Stomach (tissue), 9 donors: ENCODE measurements around the gene CERT1. TPM values are rescaled to one million over a fixed set of nuclear protein-coding genes. Genes with fewer than 3 reads are reported as not detected.

Experiments
- DNase-seq, 2 donors: peaks; one replicate each; pipeline versions ENCODE4 v3.0.0 to v3.0.0-alpha.2; 2013 to 2019
- H3K27ac ChIP-seq, 5 donors: fragments of 200-600 bp in 4 of 5; sonication (generic) in 4 of 5; one replicate each; pipeline ENCODE4 v1.5.1; 2013 to 2019; ENCODE audit warnings: mild to moderate bottlenecking in 1 of 5, moderate library complexity in 1 of 5
- H3K27me3 ChIP-seq, 3 donors: fragments of 200-600 bp; sonication (generic); one replicate each; pipeline ENCODE4 v1.5.1; 2017 to 2019; ENCODE audit warnings: mixed run types in 1 of 3
- H3K36me3 ChIP-seq, 4 donors: fragments of 200-600 bp; sonication (generic); 1 replicate in 3 of 4; 2 replicates in 1 of 4; pipeline ENCODE4 v1.5.1; 2016 to 2019
- H3K4me1 ChIP-seq, 4 donors: fragments of 200-600 bp; sonication (generic); one replicate each; pipeline ENCODE4 v1.5.1; 2016 to 2019
- H3K4me3 ChIP-seq, 4 donors: fragments of 200-600 bp; sonication (generic) in 3 of 4; one replicate each; pipeline ENCODE4 v1.5.1; 2016 to 2019; ENCODE audit warnings: mild to moderate bottlenecking in 1 of 4
- H3K9me3 ChIP-seq, 4 donors: fragments of 200-600 bp; sonication (generic); one replicate each; pipeline ENCODE4 v1.5.1; 2016 to 2019
- CTCF ChIP-seq, 7 experiments: fragments of 450-650 bp in 4 of 7; fragments of 200-600 bp in 3 of 7; sonication (generic) in 3 of 7; IDR thresholded peaks; one replicate each; pipeline ENCODE4 v1.5.1; 2016 to 2019; ENCODE audit warnings: antibody characterized with exemption in 7 of 7, control low read depth in 2 of 7, mild to moderate bottlenecking in 1 of 7
- EP300 ChIP-seq: sonication (generic); formaldehyde crosslinking; IDR thresholded peaks from one replicate; pipeline ENCODE4 v1.6.1; 2017; ENCODE audit warnings: antibody characterized with exemption
- POLR2A ChIP-seq, 4 donors: fragments of 450-650 bp; IDR thresholded peaks; one replicate each; pipeline ENCODE4 v1.6.1; 2016; ENCODE audit warnings: antibody characterized with exemption in 4 of 4, control low read depth in 2 of 4, mild to moderate bottlenecking in 1 of 4, moderate library complexity in 1 of 4
- POLR2AphosphoS5 ChIP-seq, 3 donors: sonication (generic); formaldehyde crosslinking; IDR thresholded peaks; one replicate each; pipeline ENCODE4 v1.6.1; 2016; ENCODE audit warnings: antibody characterized with exemption in 3 of 3
- WGBS, 5 donors: extraction: QIAGEN DNeasy Blood & Tissue Kit in 3 of 5; methylation state at CpG; one replicate each; pipeline versions ENCODE4 v1.1.5 to v1.1.7; 2013 to 2018; 5-methylcytosine and 5-hydroxymethylcytosine counted together
- intact Hi-C: fragments of 100-400 bp; cut with DNase I; formaldehyde crosslinking; loops from one replicate; pipeline ENCODE4 v1.15.1; 2023; ENCODE audit warnings: low total_unique reads
- polyA plus RNA-seq, 3 donors: library from polyadenylated mRNA; stranded (reverse); fragments of 200-250 nt; gene quantifications; one replicate each; pipeline ENCODE4 v1.2.3, GENCODE V29; 2013
- total RNA-seq, 5 donors: library from RNA; depleted of rRNA; stranded (reverse); fragments of >200 nt; gene quantifications; one replicate each; pipeline versions ENCODE4 v1.1.0 to v1.2.3, GENCODE V29; 2014 to 2016
- donor health status: healthy with polysubstance abuse.
- donor health status: Bipolar disorder and iron deficiency.
- donor health status: healthy.

The CERT1 gene
- total and polyA plus RNA-seq, 8 donors: 7.3 to 81.0 (median 28.5) TPM

DNA sequence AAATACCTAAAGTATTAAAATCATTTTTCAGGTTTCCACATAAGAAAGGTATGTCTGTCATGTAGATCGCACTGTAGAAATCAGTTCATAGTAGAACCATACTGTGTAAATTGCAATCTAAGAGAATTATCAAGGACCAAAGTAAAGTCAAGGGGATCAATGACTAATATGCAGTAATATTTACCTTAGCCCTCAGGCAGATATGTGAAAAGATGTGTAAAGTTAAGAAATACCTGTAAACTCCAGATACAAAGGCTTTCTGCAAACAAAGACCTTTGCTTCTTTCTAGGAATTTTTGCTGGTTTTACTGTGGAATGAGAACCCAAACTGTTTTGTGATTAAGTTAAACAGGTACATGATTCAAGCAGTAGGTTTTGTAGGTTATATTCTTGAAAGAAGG is 11.8 kb upstream of the CERT1 start:
- intact Hi-C loops: no loop called here
- Histone ChIP-seq H3K27me3 (no peaks in the 10 kb centered on the region), H3K4me1 (peaks cover 5 to 58% (median 25%) of the 10 kb centered on the region in 4 donors), H3K27ac (no peak overlapping the region), H3K9me3 (peaks cover 0 to 17% (median 9%) of the 10 kb centered on the region in 4 donors), H3K4me3 (no peak overlapping the region), H3K36me3 (peaks cover 0 to 10% (median 5%) of the 10 kb centered on the region in 4 donors)
- no peak for TF ChIP-seq POLR2AphosphoS5 (IDR thresholded peaks at IDR 0.05)
- TF ChIP-seq POLR2A (IDR thresholded peaks at IDR 0.05): no peak
- TF ChIP-seq EP300: no peak
- 50 to 73% (median 67%) methylated on average over 1 of the region's 1 CpG for WGBS, 5 donors
- no peak for DNase-seq

DNA sequence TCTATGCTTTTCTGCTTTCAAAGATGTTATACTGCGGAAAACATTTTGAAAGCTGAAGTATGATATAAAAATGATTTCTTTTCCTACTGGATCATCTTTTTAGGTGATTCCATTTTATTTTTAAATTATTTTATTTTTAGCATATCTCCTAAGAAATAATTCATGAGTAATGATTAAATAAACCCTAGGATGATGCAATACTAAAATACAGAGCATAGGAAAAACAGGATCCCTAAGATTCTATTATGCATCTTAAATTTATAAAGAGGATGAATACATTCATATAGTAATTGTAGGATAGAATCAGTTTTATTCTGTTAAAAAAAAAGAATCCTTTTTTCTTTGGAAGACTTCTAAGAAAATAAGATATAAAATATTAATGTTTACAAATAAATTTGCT is 11.1 kb upstream of the CERT1 start:
- Histone ChIP-seq H3K36me3 (peaks cover 0 to 10% (median 5%) of the 10 kb centered on the region in 4 donors), H3K4me3 (no peak overlapping the region), H3K27ac (no peak overlapping the region), H3K27me3 (no peaks in the 10 kb centered on the region), H3K9me3 (peaks cover 0 to 17% (median 9%) of the 10 kb centered on the region in 4 donors), H3K4me1 (peaks cover 5 to 63% (median 26%) of the 10 kb centered on the region in 4 donors)
- TF ChIP-seq EP300: no peak
- TF ChIP-seq CTCF (IDR thresholded peaks at IDR 0.05): no peak
- TF ChIP-seq POLR2A (IDR thresholded peaks at IDR 0.05): no peak
- TF ChIP-seq POLR2AphosphoS5 (IDR thresholded peaks at IDR 0.05): no peak
- 92 to 100% (median 98%) methylated on average over 1 of the region's 1 CpG for WGBS, 5 donors
- no peak for DNase-seq
- intact Hi-C loops: no loop called here

DNA sequence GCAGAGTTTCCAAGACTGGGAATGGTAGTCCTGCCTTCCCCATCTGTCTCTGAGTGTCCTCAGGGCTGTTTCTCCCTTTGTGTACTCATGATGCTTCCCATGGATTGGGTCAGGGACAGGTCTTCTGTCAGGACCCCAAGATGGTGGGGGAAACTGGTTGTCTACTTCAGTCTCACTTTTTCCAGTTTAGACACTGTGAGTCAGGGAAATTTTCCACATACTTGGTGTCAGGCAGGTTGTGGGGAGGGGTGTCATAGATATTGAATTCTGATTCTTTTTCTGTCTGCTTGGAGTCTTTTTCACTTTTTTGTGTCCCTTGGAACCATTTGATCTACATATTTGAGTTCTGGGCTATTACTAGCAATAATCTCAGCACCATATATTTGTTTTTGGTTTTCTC is 10.6 kb upstream of the CERT1 start:
- TF ChIP-seq POLR2A (IDR thresholded peaks at IDR 0.05): no peak
- no peak for TF ChIP-seq POLR2AphosphoS5 (IDR thresholded peaks at IDR 0.05)
- TF ChIP-seq CTCF (IDR thresholded peaks at IDR 0.05): no peak
- TF ChIP-seq EP300: no peak
- Histone ChIP-seq H3K27ac (no peak overlapping the region), H3K9me3 (peaks cover 0 to 17% (median 9%) of the 10 kb centered on the region in 4 donors), H3K4me3 (no peak overlapping the region), H3K4me1 (peaks cover 5 to 64% (median 29%) of the 10 kb centered on the region in 4 donors), H3K36me3 (peaks cover 0 to 10% (median 5%) of the 10 kb centered on the region in 4 donors), H3K27me3 (no peaks in the 10 kb centered on the region)
- intact Hi-C loops: no loop called here
- DNase-seq: no peak

DNA sequence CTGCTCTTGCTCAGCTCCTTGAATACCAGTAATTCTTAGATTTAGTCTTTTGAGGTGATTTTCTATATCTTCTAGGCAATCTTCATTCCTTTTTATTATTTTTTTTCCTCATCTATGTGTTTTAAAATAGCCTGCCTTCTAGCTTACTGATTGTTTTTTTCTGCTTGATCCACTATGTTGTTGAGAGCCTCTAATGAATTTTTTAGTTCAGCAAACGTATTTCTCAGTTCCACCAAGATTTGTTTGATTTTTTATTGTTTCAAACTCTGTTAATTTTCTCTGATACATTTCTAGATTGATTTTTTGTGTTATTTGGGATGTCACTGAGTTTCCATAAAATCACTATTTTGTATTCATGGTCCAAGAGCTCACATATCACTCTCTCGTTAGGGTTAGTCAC is 9.8 kb upstream of the CERT1 start:
- Histone ChIP-seq H3K9me3 (peaks cover 0 to 17% (median 9%) of the 10 kb centered on the region in 4 donors), H3K4me1 (peaks cover 5 to 57% (median 33%) of the 10 kb centered on the region in 4 donors), H3K4me3 (no peak overlapping the region), H3K27me3 (no peaks in the 10 kb centered on the region), H3K36me3 (peaks cover 0 to 10% (median 5%) of the 10 kb centered on the region in 4 donors), H3K27ac (no peak overlapping the region)
- intact Hi-C loops: no loop called here
- TF ChIP-seq POLR2AphosphoS5 (IDR thresholded peaks at IDR 0.05) (no peak), EP300 (no peak), CTCF (IDR thresholded peaks at IDR 0.05) (no peak), POLR2A (IDR thresholded peaks at IDR 0.05) (no peak)
- no peak for DNase-seq
- WGBS, 5 donors: 94 to 100% (median 96%) methylated on average over 2 of the region's 2 CpGs

- Histone ChIP-seq H3K27me3 (no peaks in the 10 kb centered on the region), H3K9me3 (peaks cover 0 to 17% (median 9%) of the 10 kb centered on the region in 4 donors), H3K36me3 (peaks cover 0 to 10% (median 5%) of the 10 kb centered on the region in 4 donors), H3K4me1 (peaks cover 5 to 50% (median 34%) of the 10 kb centered on the region in 4 donors), H3K4me3 (no peak overlapping the region), H3K27ac (no peak overlapping the region)
- no peak for TF ChIP-seq POLR2AphosphoS5 (IDR thresholded peaks at IDR 0.05)
- TF ChIP-seq POLR2A (IDR thresholded peaks at IDR 0.05): no peak
- TF ChIP-seq CTCF (IDR thresholded peaks at IDR 0.05): no peak
- DNase-seq: no peak
- intact Hi-C loops: no loop called here
- 63 to 79% (median 68%) methylated on average over 1 of the region's 1 CpG for WGBS, 5 donors
These were observed 8.3 kb upstream of the CERT1 start for GRCh38 chr5:75519761-75520160.
